ENCODE results near the gene SETD5.

GRCh38 chr3:9412293-9412692, 14.9 kb downstream of the SETD5 start:
- TF ChIP-seq, protein P1, sequence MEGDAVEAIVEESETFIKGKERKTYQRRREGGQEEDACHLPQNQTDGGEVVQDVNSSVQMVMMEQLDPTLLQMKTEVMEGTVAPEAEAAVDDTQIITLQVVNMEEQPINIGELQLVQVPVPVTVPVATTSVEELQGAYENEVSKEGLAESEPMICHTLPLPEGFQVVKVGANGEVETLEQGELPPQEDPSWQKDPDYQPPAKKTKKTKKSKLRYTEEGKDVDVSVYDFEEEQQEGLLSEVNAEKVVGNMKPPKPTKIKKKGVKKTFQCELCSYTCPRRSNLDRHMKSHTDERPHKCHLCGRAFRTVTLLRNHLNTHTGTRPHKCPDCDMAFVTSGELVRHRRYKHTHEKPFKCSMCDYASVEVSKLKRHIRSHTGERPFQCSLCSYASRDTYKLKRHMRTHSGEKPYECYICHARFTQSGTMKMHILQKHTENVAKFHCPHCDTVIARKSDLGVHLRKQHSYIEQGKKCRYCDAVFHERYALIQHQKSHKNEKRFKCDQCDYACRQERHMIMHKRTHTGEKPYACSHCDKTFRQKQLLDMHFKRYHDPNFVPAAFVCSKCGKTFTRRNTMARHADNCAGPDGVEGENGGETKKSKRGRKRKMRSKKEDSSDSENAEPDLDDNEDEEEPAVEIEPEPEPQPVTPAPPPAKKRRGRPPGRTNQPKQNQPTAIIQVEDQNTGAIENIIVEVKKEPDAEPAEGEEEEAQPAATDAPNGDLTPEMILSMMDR (IDR thresholded peaks at IDR 0.05) = no peak
- no peak for TF ChIP-seq POLR2A (IDR thresholded peaks at IDR 0.05)

Measured in Peyer's patch (tissue), 4 donors.